Activated effector memory CD4-positive, alpha-beta T cell treated with anti-CD3 and anti-CD28 coated beads, Interleukin-2, amount 50 U/mL, for 16 hours (primary cell): Measurements from ENCODE around the gene CXorf65.
A peak's percentile ranks its signal among the peaks of the same experiment; 100 is the strongest.

Experiments
- DNase-seq: peaks from one replicate; pipeline ENCODE4 v3.0.0-alpha.2; 2020

The CXorf65 gene

DNA sequence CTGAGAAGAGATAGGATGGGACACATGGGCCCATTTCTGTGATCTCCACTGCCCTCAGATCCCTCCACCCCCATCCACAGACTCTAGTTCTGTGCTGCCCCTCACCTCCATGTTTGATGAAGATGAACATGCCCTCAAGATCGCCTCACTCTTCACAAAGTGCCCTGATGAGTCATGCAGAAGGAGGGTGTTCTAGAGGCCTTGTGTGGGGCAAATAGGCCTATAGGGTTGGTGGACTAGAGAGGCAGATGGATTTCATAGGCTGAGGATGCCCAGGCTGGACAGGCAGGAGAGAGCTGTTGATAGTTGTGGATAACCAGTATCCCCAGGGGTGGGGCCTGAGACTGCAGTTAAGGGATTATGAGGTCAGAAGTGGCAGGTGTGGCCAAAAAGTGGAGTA lies at the start of gene CXorf65:
Gene CXorf65, minus strand, starts transcription at position 314 of the 400 bp plus-strand sequence. Its CDS starts 184 bp downstream, at position 130.
- peak; percentile 63 for DNase-seq

DNA sequence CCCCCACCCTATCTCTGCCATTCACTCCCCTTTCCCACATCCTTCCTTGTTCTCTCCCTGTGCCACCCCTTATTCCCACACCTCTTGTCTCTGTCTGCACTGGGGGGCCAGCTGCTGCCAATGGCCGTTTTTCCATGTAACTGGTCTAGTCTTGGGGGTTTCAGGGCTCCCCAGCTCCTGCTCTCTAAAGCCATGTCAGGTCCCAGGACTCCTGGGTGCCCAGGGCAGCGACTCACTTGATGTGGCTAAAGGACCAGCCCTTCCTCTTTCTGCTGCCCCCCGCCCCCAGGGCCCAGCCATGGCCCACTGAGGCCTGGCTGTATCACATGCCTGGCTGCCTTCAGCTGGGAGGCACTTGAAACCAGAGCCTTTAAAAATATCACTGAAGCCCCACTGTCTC lies 48.1 kb upstream of the CXorf65 start:
- DNase-seq, result no peak

DNA sequence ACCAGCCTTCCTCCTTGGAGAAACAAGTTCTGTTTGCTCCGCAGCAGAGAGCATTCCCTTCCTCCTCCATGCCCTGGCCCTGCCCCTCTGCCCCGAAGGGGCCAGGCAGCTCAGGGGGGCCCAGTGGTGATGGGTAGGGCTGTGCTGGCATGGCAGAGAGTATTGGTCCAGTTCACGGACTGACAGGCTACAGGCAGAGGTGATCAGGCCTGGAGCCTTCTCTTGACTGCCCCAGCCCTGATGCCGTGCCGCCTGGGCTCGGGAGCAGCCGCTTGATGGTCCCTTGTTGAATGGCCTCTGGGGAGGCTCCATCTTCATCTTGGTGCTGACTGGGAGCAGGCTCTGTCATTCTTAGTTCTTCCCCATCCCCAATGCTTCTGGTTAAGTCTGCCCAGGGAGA lies 47.7 kb upstream of the CXorf65 start:
- DNase-seq, result no peak

- DNase-seq, result no peak
Observed at GRCh38 chrX:71151366-71151765, 44.8 kb upstream of the CXorf65 start.

- DNase-seq, result no peak
Observed at GRCh38 chrX:71148278-71148663, 41.7 kb upstream of the CXorf65 start.

- DNase-seq, result no peak
Observed at GRCh38 chrX:71147496-71148277, 41.1 kb upstream of the CXorf65 start.

DNA sequence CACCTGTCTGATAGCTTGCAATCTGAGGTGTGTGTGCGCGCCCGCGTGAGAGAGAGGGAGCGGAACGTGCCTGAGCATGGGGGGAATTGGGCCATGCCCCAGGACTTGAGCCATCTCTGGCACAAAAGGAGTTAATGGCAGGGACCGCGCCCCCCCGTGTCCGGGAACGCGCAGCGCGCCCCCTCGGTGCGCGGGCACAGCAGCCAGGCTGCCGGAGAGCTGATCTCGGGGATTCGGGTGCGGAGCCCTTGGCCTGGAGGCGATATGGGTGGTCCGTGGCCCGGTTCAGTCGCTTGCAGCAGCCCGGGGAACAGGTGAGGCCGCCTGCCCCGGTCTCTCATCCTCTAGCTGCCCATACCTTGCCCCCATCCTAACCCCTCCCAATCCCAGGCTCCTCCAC lies 38.1 kb upstream of the CXorf65 start, which contains the start of gene NLGN3:
Gene NLGN3, plus strand, starts transcription at position 191 of the 400 bp plus-strand sequence. CDS start 2,909 bp downstream, outside the sequence.
- no peak for DNase-seq

GRCh38 chrX:71143508-71143907 lies 37.0 kb upstream of the CXorf65 start:
- no peak for DNase-seq

DNA sequence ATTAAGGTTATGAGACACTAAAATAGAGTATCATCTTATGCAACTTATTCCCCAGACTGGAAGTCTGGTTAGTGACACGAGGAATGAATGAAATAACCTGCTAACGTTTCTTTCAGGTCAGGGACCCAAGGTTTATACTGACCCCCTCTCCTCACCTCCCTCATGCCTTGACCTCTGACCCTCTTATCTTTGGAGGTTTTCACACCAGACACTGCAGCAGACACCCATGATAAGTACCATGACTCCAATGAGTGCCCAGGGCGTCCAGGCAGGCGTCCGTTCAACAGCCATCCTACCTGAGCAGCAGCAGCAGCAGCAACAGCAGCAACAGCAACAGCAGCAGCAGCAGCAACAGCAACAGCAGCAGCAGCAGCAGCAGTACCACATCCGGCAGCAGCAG lies 33.9 kb upstream of the CXorf65 start:
- no peak for DNase-seq

GRCh38 chrX:71131510-71131909 lies 25.0 kb upstream of the CXorf65 start:
- DNase-seq, result no peak

GRCh38 chrX:71128915-71129765 lies 22.6 kb upstream of the CXorf65 start:
- peak; percentile 90 for DNase-seq

GRCh38 chrX:71128166-71128833 lies 21.8 kb upstream of the CXorf65 start:
- no peak for DNase-seq

- no peak for DNase-seq
Observed at GRCh38 chrX:71118985-71119535, 12.5 kb upstream of the CXorf65 start.

GRCh38 chrX:71118032-71118984 lies 11.8 kb upstream of the CXorf65 start, which contains the start of gene MED12:
MED12 (plus strand) TSS chrX:71118596; CDS start chrX:71118755, 159 bp downstream.
- peak; percentile 93 for DNase-seq

- DNase-seq, result no peak
Observed at GRCh38 chrX:71117358-71117757, 10.8 kb upstream of the CXorf65 start.

DNA sequence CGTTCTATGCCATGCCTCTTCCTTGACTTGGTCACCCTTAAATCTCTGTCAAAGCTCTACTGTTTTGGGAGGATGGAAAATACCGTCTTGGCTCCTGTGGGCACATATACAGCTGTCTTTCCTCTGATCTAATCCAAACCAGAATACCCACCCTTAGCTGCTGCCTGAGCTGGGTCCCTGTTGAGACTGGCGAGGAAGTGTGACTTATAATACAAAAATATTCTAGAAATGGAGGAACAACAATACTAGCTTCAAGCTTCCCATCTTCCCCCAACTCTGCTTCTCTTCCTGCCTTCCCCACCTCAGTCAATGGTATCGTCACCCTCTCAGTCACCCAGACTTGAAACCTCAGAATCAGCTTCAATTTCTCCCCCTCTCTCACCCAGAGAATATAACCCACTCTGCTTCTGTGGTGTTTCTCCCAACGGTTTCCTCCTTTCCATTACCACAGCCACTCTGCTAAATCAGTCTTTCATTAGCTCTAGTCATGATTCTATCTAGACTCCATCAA lies 5.4 kb upstream of the CXorf65 start:
- peak; percentile 66 for DNase-seq

DNA sequence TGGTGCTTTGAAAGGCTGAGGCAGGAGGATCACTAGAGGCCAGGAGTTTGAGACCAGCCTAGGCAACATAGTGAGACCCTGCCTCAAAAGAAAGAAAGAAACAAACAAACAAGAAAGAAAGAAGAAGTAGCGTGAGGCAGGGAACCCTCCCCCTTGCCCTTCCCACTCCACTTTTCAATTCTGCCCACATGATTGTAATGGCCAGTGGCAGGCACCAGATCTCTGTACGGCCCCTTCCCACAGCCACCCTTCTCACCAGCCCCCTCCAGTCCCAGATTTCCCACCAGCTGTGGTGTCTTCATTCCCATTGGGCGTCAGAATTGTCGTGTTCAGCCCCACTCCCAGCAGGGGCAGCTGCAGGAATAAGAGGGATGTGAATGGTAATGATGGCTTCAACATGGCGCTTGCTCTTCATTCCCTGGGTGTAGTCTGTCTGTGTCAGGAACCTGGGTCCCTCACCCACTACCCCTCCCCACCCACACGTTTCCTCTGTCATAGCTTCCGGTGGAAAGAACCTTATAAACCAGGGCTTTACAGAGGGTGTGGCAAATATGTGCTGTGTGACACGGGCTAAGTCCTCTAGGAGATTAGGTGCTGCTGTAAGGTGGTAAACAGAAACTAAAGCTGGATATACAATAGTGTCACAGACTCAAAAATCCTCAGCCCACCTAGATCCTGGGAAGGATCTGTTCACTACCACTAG lies 4.8 kb upstream of the CXorf65 start, which contains the start of gene IL2RG:
Gene IL2RG, minus strand, starts transcription at position 437 of the 703 bp plus-strand sequence. Its CDS starts 38 bp downstream, at position 399.
- peak; percentile 90 for DNase-seq

DNA sequence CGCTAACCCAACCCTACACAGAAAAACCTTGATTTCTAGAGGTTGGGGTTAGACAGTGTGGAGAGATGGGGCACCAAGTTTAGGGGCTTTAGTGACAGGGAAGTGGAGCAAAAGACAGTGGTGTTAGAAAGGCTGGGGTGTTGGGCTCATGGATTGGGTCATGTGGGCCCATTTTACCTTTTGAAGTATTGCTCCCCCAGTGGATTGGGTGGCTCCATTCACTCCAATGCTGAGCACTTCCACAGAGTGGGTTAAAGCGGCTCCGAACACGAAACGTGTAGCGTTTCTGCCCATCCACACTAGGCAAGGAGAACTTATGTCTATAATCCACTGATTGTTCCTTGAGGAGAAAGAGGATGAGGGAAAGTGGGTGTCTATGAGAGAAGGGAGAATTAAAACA lies 2.5 kb upstream of the CXorf65 start:
- no peak for DNase-seq

DNA sequence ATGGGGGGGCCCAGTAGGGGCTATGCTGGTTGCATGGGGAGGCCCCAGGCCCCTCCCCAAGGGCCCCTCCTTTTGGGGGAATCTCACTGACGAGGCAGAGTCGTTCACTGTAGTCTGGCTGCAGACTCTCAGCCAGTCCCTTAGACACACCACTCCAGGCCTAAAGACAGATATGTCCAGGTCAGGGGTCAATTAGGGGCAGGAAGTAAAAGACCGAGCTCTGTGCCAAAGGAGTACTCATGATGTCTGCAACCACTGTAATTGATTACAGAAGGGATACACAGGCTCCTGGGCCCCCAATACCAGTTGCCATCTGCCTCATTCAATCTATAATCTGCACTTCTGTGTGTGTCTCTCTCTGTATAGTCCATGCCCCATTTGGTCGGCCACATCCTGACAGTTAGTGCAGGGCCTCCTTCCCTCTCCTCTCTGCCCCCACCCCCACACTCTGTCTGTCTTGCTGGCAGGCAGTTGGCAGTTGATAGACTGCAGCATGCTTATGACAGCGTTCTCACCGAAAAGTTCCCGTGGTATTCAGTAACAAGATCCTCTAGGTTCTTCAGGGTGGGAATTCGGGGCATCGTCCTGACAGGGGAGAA lies 1.3 kb upstream of the CXorf65 start:
- peak; percentile 71 for DNase-seq

GRCh38 chrX:71107245-71107644 lies 705 bp upstream of the CXorf65 start:
- DNase-seq, result no peak
